Activated CD8-positive, alpha-beta T cell treated with anti-CD3 and anti-CD28 coated beads for 36 hours (primary cell): ENCODE data around the gene MCF2L2. TPM values are rescaled to one million over a fixed set of nuclear protein-coding genes. Genes with fewer than 3 reads are reported as not detected.

Source experiments
- ATAC-seq: fragments of 200-7000 bp; cut with Tn5 transposase; one replicate; pipeline ENCODE4 v1.10.0; 2021; ENCODE audit warnings: mild to moderate bottlenecking, moderate library complexity
- CTCF ChIA-PET: fragments of 350-600 bp; sonication (Branson Sonifier 250); formaldehyde crosslinking; loops from one replicate; lab custom pipeline; 2021; ENCODE audit warnings: antibody characterized with exemption; lab: Charles Lee
- POLR2A ChIA-PET: fragments of 350-600 bp; sonication (Branson Sonifier 250); formaldehyde crosslinking; loops from one replicate; lab custom pipeline; 2021; ENCODE audit warnings: antibody characterized with exemption; lab: Charles Lee
- DNase-seq: peaks from one replicate; pipeline ENCODE4 v3.0.0-alpha.2; 2020
- H3K27ac Mint-ChIP-seq: one replicate; pipeline ENCODE4 v1.8.0; 2021; ENCODE audit warnings: mild to moderate bottlenecking, mixed read lengths
- H3K27me3 Mint-ChIP-seq: one replicate; pipeline ENCODE4 v1.8.0; 2021; ENCODE audit warnings: mixed read lengths
- H3K36me3 Mint-ChIP-seq: one replicate; pipeline ENCODE4 v1.8.0; 2021; ENCODE audit warnings: low read depth, mixed read lengths
- H3K4me1 Mint-ChIP-seq: one replicate; pipeline ENCODE4 v1.8.0; 2021; ENCODE audit warnings: low read depth, mixed read lengths
- H3K4me3 Mint-ChIP-seq: one replicate; pipeline ENCODE4 v1.8.0; 2021; ENCODE audit warnings: mild to moderate bottlenecking, moderate library complexity, mixed read lengths
- H3K9me3 Mint-ChIP-seq: one replicate; pipeline ENCODE4 v1.8.0; 2021; ENCODE audit warnings: mixed read lengths
- CTCF ChIP-seq: fragments of 200-600 bp; IDR thresholded peaks from one replicate; pipeline ENCODE4 v1.8.0; 2022; ENCODE audit warnings: antibody characterized with exemption, mild to moderate bottlenecking
- intact Hi-C: fragments of 100-400 bp; cut with micrococcal nuclease; formaldehyde crosslinking; loops from one replicate; pipeline ENCODE4 v1.10.0; 2022
- total RNA-seq, 2 experiments: library from RNA; stranded (reverse); gene quantifications; one replicate each; pipeline ENCODE4 v1.2.3, GENCODE V29; 2021

Gene MCF2L2
- total RNA-seq, 2 experiments from 2014 or later: 3.5 to 3.7 TPM

- ATAC-seq (no peak), DNase-seq (no peak)
- Mint-ChIP-seq H3K9me3 (no peaks in the 10 kb centered on the region), H3K4me1 (peaks cover 13% of the 10 kb centered on the region), H3K27ac (no peak overlapping the region), H3K4me3 (no peak overlapping the region), H3K36me3 (peaks cover 6% of the 10 kb centered on the region), H3K27me3 (no peaks in the 10 kb centered on the region)
- ChIA-PET POLR2A (no interaction called here), CTCF (interaction anchor here (1.5 kb wide), 2 partner anchors 14 to 91 kb away, joined by 3 to 5 read pairs; no protein-coding TSS in a partner anchor)
- no peak for TF ChIP-seq CTCF
- intact Hi-C loops: no loop called here
Observed at GRCh38 chr3:183291497-183292031, 136.9 kb downstream of the MCF2L2 start.

GRCh38 chr3:183290216-183290615 lies 138.2 kb downstream of the MCF2L2 start:
- Mint-ChIP-seq H3K4me3 (no peak overlapping the region), H3K27ac (no peak overlapping the region), H3K9me3 (no peaks in the 10 kb centered on the region), H3K27me3 (no peaks in the 10 kb centered on the region), H3K4me1 (peaks cover 23% of the 10 kb centered on the region), H3K36me3 (peaks cover 8% of the 10 kb centered on the region)
- intact Hi-C loops: no loop called here
- ChIA-PET CTCF (interaction anchor here (1.5 kb wide), 1 partner anchor 92 kb away, joined by 5 read pairs; no protein-coding TSS in a partner anchor), POLR2A (interaction anchor here (0.6 to 1.3 kb wide), 3 partner anchors 16 to 106 kb away, joined by 3 to 4 read pairs (median 3); no protein-coding TSS in a partner anchor)
- no peak for ATAC-seq
- DNase-seq: no peak
- no peak for TF ChIP-seq CTCF

GRCh38 chr3:183288117-183288516 lies 140.3 kb downstream of the MCF2L2 start:
- intact Hi-C loops: no loop called here
- POLR2A ChIA-PET: interaction anchor here (1.3 kb wide), 1 partner anchor 10 kb away, joined by 4 read pairs; no protein-coding TSS in a partner anchor
- Mint-ChIP-seq H3K4me3 (no peak overlapping the region), H3K27me3 (no peaks in the 10 kb centered on the region), H3K36me3 (peaks cover 8% of the 10 kb centered on the region), H3K4me1 (peaks cover 38% of the 10 kb centered on the region), H3K9me3 (peaks cover 4% of the 10 kb centered on the region), H3K27ac (no peak overlapping the region)
- CTCF ChIA-PET: interaction anchor here (1.4 kb wide), 1 partner anchor 9 kb away, joined by 3 read pairs; no protein-coding TSS in a partner anchor
- no peak for TF ChIP-seq CTCF
- ATAC-seq (no peak), DNase-seq (no peak)

GRCh38 chr3:183287301-183287971 lies 141.0 kb downstream of the MCF2L2 start:
- POLR2A ChIA-PET: interaction anchor here (0.6 kb wide), 1 partner anchor 11 kb away, joined by 3 read pairs; no protein-coding TSS in a partner anchor
- DNase-seq (peak; percentile 54), ATAC-seq (no peak)
- H3K9me3 Mint-ChIP-seq: peaks cover 4% of the 10 kb centered on the region
- H3K36me3 Mint-ChIP-seq: peaks cover 8% of the 10 kb centered on the region
- H3K27ac Mint-ChIP-seq: peak overlapping the region; percentile 97
- CTCF ChIA-PET: interaction anchor here (1.8 kb wide), 1 partner anchor 62 kb away, joined by 6 read pairs; no protein-coding TSS in a partner anchor
- TF ChIP-seq CTCF: no peak
- intact Hi-C loops: no loop called here
- peaks cover 40% of the 10 kb centered on the region for H3K4me1 Mint-ChIP-seq
- no peaks in the 10 kb centered on the region for H3K27me3 Mint-ChIP-seq
- peak overlapping the region; percentile 61 for H3K4me3 Mint-ChIP-seq
